HepG2 (cell line): ENCODE results near the gene SDK2. TPM values are rescaled to one million over a fixed set of nuclear protein-coding genes. Genes with fewer than 3 reads are reported as not detected.

Source experiments
- ATAC-seq: fragments of 200-7000 bp; cut with Tn5 transposase; 3 replicates; pipeline ENCODE4 v1.9.1; 2020; ENCODE audit warnings: mild to moderate bottlenecking, moderate library complexity
- BruUV-seq: library from RNA; stranded (reverse); fragments of 400-500 nt; replicated peaks from 2 replicates; lab custom pipeline; 2021; lab: Mats Ljungman, UMichigan
- CTCF ChIA-PET: fragments of 300-600 bp; formaldehyde crosslinking; extraction: SDS; loops from one replicate; lab custom pipeline; 2021; ENCODE audit warnings: low total read pairs, inconsistent platforms, low intra/inter-chr PET ratio; lab: Yijun Ruan, JAX
- POLR2A ChIA-PET: fragments of 350-600 bp; sonication (Branson Sonifier 250); formaldehyde crosslinking; loops from one replicate; lab custom pipeline; 2020; ENCODE audit warnings: antibody characterized with exemption, inconsistent platforms; lab: Yijun Ruan, JAX
- DNase-seq: peaks from one replicate; pipeline ENCODE4 v3.0.0-alpha.2; 2015; ENCODE audit warnings: low spot score
- FAIRE-seq: peaks from 3 replicates; lab custom pipeline; 2011; peaks lifted over from hg19 to GRCh38; lab: Jason Lieb, UNC
- H2AFZ ChIP-seq: one replicate; pipeline ENCODE4 v1.6.1; 2011; ENCODE audit warnings: low read length, inconsistent platforms
- H3K27ac ChIP-seq: fragments of 300-600 bp; 3 replicates; pipeline ENCODE4 v1.8.0; 2011; ENCODE audit warnings: mixed run types, mild to moderate bottlenecking, mixed read lengths, low read length, inconsistent platforms; ENCODE audit not compliant: insufficient read depth; ENCODE audit errors: extremely low read length
- H3K27me3 ChIP-seq, 2 experiments: fragments of 200-600 bp in 1 of 2; 2 replicates in 1 of 2; 3 replicates in 1 of 2; pipeline versions ENCODE4 v1.6.0 to v1.8.0; 2011; ENCODE audit warnings: low read length in 2 of 2, mild to moderate bottlenecking in 2 of 2, moderate library complexity in 2 of 2, inconsistent platforms in 1 of 2; ENCODE audit not compliant: insufficient read depth in 2 of 2, control insufficient read depth in 1 of 2
- H3K36me3 ChIP-seq, 2 experiments: fragments of 200-600 bp in 1 of 2; replicated peaks in 1 of 2; 2 replicates in 1 of 2; 3 replicates in 1 of 2; pipeline versions ENCODE4 v1.5.1 to v1.8.0; 2011; ENCODE audit warnings: low read length in 2 of 2, inconsistent platforms in 1 of 2; ENCODE audit not compliant: insufficient read depth in 2 of 2, control insufficient read depth in 1 of 2
- H3K4me1 ChIP-seq: 2 replicates; pipeline ENCODE4 v1.5.1; 2012; ENCODE audit warnings: low read length, inconsistent platforms; ENCODE audit not compliant: insufficient read depth
- H3K4me2 ChIP-seq: 2 replicates; pipeline ENCODE4 v1.6.0; 2011; ENCODE audit warnings: low read depth, low read length, inconsistent platforms
- H3K4me3 ChIP-seq, 3 experiments: fragments of 200-600 bp in 1 of 3; sonication (generic), shearing (Covaris generic) in 1 of 3; replicated peaks in 1 of 3; 2 replicates each; pipeline ENCODE4 v1.5.1; 2011 to 2016; ENCODE audit warnings: low read length in 3 of 3, inconsistent platforms in 2 of 3, low read depth in 2 of 3, mild to moderate bottlenecking in 2 of 3, control low read depth in 1 of 3, mixed read lengths in 1 of 3; ENCODE audit not compliant: insufficient read depth in 1 of 3
- H3K79me2 ChIP-seq: one replicate; pipeline ENCODE4 v1.6.1; 2011; ENCODE audit warnings: low read length, inconsistent platforms; ENCODE audit not compliant: insufficient read depth
- H3K9ac ChIP-seq: 2 replicates; pipeline ENCODE4 v1.6.0; 2011; ENCODE audit warnings: mild to moderate bottlenecking, low read depth, low read length, inconsistent platforms; ENCODE audit not compliant: insufficient read depth
- H3K9me3 ChIP-seq: 2 replicates; pipeline ENCODE4 v1.5.1; 2012; ENCODE audit warnings: mild to moderate bottlenecking, low read length
- H4K20me1 ChIP-seq: 2 replicates; pipeline ENCODE4 v1.6.0; 2011; ENCODE audit warnings: inconsistent platforms, mild to moderate bottlenecking, low read length, moderate library complexity; ENCODE audit not compliant: insufficient read depth
- HNRNPLL ChIP-seq: fragments of 200-400 bp; formaldehyde crosslinking; IDR thresholded peaks from 2 replicates; pipeline ENCODE4 v1.6.1; 2017; ENCODE audit warnings: mild to moderate bottlenecking, low read depth, low read length; ENCODE audit not compliant: poor library complexity, severe bottlenecking
- NAIF1 ChIP-seq: sonication (generic); formaldehyde crosslinking; IDR thresholded peaks from 2 replicates; pipeline ENCODE4 v1.5.0; 2020; ENCODE audit warnings: mild to moderate bottlenecking, missing genetic modification reagents, borderline replicate concordance
- TBX2 ChIP-seq: sonication (generic); formaldehyde crosslinking; IDR thresholded peaks from 2 replicates; pipeline ENCODE4 v1.5.0; 2020; ENCODE audit warnings: missing genetic modification reagents, mild to moderate bottlenecking, borderline replicate concordance
- WIZ ChIP-seq: sonication (generic); formaldehyde crosslinking; IDR thresholded peaks from 2 replicates; pipeline ENCODE4 v1.5.1; 2020; ENCODE audit warnings: mild to moderate bottlenecking, missing genetic modification reagents
- ZNF629 ChIP-seq: sonication (generic); formaldehyde crosslinking; conservative IDR thresholded peaks from 2 replicates; pipeline ENCODE4 v1.5.0; 2020; ENCODE audit warnings: missing genetic modification reagents
- WGBS: methylation state at CpG from one replicate; pipeline ENCODE4 v1.1.6; 2017; ENCODE audit warnings: low lambda C conversion rate; 5-methylcytosine and 5-hydroxymethylcytosine counted together
- in situ Hi-C: cut with HindIII; loops from 2 replicates; pipeline ENCODE4 v1.10.0; 2017; ENCODE audit warnings: low pct_unique_long_range_greater_than_20kb; ENCODE audit not compliant: extremely low pct_ligation_motif_present
- intact Hi-C: fragments of 100-400 bp; cut with micrococcal nuclease; formaldehyde crosslinking; loops from one replicate; pipeline ENCODE4 v1.10.0; 2022; ENCODE audit not compliant: unreplicated experiment
- polyA plus RNA-seq, 8 experiments: library from polyadenylated mRNA; depleted of rRNA in 3 of 8; stranded (reverse) in 7 of 8; unstranded in 1 of 8; fragments of >200 nt; fragmentation: Illumina TruSeq in 4 of 8; extraction: Trizol in 4 of 8; gene quantifications; 2 replicates each; pipeline versions ENCODE4 v1.2.1 to v1.2.3, GENCODE V29; 2011 to 2016; ENCODE audit warnings: low read depth in 4 of 8, missing spikeins in 1 of 8, mixed read lengths in 1 of 8; ENCODE audit not compliant: insufficient read depth in 1 of 8
- total RNA-seq, 5 experiments: library from RNA; depleted of rRNA; stranded (reverse); fragments of >200 nt; fragmentation: Illumina TruSeq; extraction: Trizol; gene quantifications; 2 replicates each; pipeline ENCODE4 v1.2.3, GENCODE V29; 2016; ENCODE audit warnings: low read depth in 1 of 5
- TF ChIP-seq, protein P1 (sequence below): fragments of 450-650 bp; IDR thresholded peaks from 2 replicates; pipeline ENCODE4 v1.6.1; 2016
- TF ChIP-seq, protein P2 (sequence below): sonication (generic); formaldehyde crosslinking; IDR thresholded peaks from 2 replicates; pipeline ENCODE4 v1.4.0; 2020; ENCODE audit warnings: mild to moderate bottlenecking, missing genetic modification reagents, borderline replicate concordance

SDK2 gene
- total and polyA plus RNA-seq, 2 of the 13 experiments (the other 11 are each of a cell fraction or from before 2014, with no cell fraction given), result not detected

- Histone ChIP-seq H2AFZ (no peak overlapping the region), H3K27ac (no peak overlapping the region), H3K4me3 (no peak overlapping the region), H4K20me1 (no peaks in the 10 kb centered on the region; the same call in 1 of the 2 replicates), H3K9ac (no peak overlapping the region), H3K79me2 (no peaks in the 10 kb centered on the region), H3K9me3 (no peaks in the 10 kb centered on the region), H3K4me2 (no peak overlapping the region), H3K36me3 (no peaks in the 10 kb centered on the region), H3K27me3 (peaks cover 11 to 96% of the 10 kb centered on the region in 2 experiments; a peak in 4 of 5 replicates), H3K4me1 (no peaks in the 10 kb centered on the region)
- no peak for ATAC-seq
- BruUV-seq, result no TSS peak
- intact Hi-C loops, result no loop called here
- no peak for DNase-seq
- ChIA-PET POLR2A (no interaction called here), CTCF (no interaction called here)
- in situ Hi-C loops, result no loop called here
- FAIRE-seq, result no peak
- WGBS, result 18% methylated on average over 20 of the region's 22 CpGs
- TF ChIP-seq ZNF629 (CRISPR knock-in tag), result peak; percentile 42; the same call in 1 of the 2 replicates
- TF ChIP-seq, protein P1, sequence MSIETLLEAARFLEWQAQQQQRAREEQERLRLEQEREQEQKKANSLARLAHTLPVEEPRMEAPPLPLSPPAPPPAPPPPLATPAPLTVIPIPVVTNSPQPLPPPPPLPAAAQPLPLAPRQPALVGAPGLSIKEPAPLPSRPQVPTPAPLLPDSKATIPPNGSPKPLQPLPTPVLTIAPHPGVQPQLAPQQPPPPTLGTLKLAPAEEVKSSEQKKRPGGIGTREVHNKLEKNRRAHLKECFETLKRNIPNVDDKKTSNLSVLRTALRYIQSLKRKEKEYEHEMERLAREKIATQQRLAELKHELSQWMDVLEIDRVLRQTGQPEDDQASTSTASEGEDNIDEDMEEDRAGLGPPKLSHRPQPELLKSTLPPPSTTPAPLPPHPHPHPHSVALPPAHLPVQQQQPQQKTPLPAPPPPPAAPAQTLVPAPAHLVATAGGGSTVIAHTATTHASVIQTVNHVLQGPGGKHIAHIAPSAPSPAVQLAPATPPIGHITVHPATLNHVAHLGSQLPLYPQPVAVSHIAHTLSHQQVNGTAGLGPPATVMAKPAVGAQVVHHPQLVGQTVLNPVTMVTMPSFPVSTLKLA, result no peak
Observed at GRCh38 chr17:73492821-73493814, 151.1 kb downstream of the SDK2 start.

DNA sequence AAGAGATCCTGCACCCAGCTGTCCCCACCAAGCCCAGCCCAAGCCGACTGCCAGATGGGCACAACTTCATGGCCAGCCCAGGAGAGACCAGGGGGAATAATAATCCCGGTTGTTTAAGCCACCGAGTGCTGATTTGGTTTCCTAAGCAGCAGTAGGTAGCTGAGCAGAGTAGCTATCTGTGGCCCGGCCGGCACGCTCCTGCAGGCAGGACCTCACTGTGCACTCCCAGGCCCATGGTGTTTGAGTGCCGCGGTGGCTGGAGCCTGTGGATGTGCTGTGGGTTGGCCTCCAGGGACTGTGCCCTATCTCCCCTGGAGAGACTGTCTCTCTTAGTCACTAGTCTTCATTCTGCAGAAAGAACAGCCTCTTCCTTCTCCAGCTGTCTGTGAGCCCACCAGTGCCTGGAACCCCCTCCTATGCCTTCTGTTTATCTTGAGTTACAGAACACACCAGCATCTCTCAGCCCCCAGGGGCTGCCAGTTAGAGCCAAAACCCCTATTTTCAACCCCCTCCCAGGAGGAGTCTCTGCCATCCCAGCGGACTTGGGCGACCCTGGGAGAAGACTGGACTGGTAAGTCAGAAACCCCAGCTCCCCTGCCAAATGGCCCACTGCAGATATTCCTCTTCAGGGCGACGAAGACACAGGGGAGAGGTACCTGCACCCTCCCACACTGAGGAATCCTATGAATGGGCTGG, 152.0 kb downstream of the SDK2 start:
- peaks cover 12 to 92% of the 10 kb centered on the region in 2 experiments; a peak in 4 of 5 replicates for H3K27me3 ChIP-seq
- ATAC-seq, result peak; percentile 32; the same call in 2 of the 3 replicates
- CTCF ChIA-PET, result no interaction called here
- TF ChIP-seq WIZ (CRISPR knock-in tag) (no peak), TBX2 (CRISPR knock-in tag) (no peak), HNRNPLL (no peak), NAIF1 (CRISPR knock-in tag) (no peak)
- TF ChIP-seq, protein P2, sequence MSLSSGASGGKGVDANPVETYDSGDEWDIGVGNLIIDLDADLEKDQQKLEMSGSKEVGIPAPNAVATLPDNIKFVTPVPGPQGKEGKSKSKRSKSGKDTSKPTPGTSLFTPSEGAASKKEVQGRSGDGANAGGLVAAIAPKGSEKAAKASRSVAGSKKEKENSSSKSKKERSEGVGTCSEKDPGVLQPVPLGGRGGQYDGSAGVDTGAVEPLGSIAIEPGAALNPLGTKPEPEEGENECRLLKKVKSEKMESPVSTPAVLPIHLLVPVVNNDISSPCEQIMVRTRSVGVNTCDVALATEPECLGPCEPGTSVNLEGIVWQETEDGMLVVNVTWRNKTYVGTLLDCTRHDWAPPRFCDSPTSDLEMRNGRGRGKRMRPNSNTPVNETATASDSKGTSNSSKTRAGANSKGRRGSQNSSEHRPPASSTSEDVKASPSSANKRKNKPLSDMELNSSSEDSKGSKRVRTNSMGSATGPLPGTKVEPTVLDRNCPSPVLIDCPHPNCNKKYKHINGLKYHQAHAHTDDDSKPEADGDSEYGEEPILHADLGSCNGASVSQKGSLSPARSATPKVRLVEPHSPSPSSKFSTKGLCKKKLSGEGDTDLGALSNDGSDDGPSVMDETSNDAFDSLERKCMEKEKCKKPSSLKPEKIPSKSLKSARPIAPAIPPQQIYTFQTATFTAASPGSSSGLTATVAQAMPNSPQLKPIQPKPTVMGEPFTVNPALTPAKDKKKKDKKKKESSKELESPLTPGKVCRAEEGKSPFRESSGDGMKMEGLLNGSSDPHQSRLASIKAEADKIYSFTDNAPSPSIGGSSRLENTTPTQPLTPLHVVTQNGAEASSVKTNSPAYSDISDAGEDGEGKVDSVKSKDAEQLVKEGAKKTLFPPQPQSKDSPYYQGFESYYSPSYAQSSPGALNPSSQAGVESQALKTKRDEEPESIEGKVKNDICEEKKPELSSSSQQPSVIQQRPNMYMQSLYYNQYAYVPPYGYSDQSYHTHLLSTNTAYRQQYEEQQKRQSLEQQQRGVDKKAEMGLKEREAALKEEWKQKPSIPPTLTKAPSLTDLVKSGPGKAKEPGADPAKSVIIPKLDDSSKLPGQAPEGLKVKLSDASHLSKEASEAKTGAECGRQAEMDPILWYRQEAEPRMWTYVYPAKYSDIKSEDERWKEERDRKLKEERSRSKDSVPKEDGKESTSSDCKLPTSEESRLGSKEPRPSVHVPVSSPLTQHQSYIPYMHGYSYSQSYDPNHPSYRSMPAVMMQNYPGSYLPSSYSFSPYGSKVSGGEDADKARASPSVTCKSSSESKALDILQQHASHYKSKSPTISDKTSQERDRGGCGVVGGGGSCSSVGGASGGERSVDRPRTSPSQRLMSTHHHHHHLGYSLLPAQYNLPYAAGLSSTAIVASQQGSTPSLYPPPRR (CRISPR knock-in tag), result no peak

More for the DNA sequence above, 152.0 kb downstream of the SDK2 start:
- H3K4me1 ChIP-seq, result no peaks in the 10 kb centered on the region
- H3K79me2 ChIP-seq, result no peaks in the 10 kb centered on the region
- H3K4me2 ChIP-seq, result no peak overlapping the region
- no peak overlapping the region for H3K9ac ChIP-seq
- no TSS peak for BruUV-seq
- no peak for FAIRE-seq
- H4K20me1 ChIP-seq, result no peaks in the 10 kb centered on the region; the same call in 1 of the 2 replicates
- intact Hi-C loops (no loop called here), in situ Hi-C loops (no loop called here)
- no peaks in the 10 kb centered on the region for H3K36me3 ChIP-seq
- DNase-seq, result no peak
- H3K4me3 ChIP-seq, result no peak overlapping the region
- no peaks in the 10 kb centered on the region for H3K9me3 ChIP-seq
- H2AFZ ChIP-seq, result no peak overlapping the region
- WGBS, result 2% methylated on average over 8 of the region's 12 CpGs
- POLR2A ChIA-PET, result no interaction called here
- no peak overlapping the region for H3K27ac ChIP-seq
